ENCODE measurements around the gene BCS1L.
A peak's percentile ranks its signal among the peaks of the same experiment; 100 is the strongest.

The BCS1L gene, protein sequence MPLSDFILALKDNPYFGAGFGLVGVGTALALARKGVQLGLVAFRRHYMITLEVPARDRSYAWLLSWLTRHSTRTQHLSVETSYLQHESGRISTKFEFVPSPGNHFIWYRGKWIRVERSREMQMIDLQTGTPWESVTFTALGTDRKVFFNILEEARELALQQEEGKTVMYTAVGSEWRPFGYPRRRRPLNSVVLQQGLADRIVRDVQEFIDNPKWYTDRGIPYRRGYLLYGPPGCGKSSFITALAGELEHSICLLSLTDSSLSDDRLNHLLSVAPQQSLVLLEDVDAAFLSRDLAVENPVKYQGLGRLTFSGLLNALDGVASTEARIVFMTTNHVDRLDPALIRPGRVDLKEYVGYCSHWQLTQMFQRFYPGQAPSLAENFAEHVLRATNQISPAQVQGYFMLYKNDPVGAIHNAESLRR

GRCh38 chr2:218659258-218659987 lies at the start of gene BCS1L, which contains the start of gene ZNF142:
Gene BCS1L, plus strand, starts transcription at chr2:218659683. Its CDS starts 1,305 bp downstream, at chr2:218660988.
Gene ZNF142, minus strand, starts transcription at chr2:218659623. Its CDS starts 3,194 bp downstream, at chr2:218656429.
- peak; percentile 56 to 59 for DNase-seq (ENCODE audit: low read depth in 2 of 2)

- DNase-seq (ENCODE audit: low read depth in 2 of 2) = no peak
These were observed 43.6 kb upstream of the BCS1L start for GRCh38 chr2:218615868-218616315.

DNA sequence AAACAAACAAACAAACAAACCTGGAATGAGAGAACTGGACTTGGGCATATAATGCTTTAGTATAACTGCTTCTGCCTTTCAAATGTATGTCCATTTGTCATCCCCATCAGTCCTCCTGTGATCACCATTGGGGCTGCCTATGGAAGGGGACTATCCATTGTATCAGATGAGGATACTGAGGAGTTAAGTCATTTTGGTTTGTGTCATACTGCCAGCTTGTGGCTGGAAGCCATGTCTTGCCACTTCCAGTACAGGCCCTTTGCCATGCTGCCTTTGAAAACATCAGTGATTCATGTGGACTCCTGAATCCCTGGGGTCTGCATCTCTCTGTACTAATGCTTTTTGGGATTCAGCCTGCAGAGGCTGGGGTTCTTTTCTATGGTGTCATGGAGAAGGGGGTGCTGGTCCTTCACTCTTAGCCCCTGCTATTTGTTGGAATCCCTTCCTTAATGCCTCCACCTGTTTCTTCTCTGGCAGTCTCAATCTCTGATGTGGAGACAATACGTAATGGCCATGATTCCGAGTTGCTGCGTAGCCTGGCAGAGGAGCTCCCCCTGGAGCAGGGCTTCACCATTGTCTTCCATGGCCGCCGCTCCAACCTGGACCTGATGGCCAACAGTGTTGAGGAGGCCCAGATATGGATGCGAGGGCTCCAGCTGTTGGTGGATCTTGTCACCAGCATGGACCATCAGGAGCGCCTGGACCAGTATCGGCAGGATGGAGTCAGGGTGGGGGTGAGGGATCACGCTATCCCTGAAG lies 41.2 kb upstream of the BCS1L start:
- no peak for DNase-seq (ENCODE audit: low read depth in 2 of 2)

GRCh38 chr2:218621007-218621406 lies 38.5 kb upstream of the BCS1L start:
- no peak for DNase-seq (ENCODE audit: low read depth in 2 of 2)

DNA sequence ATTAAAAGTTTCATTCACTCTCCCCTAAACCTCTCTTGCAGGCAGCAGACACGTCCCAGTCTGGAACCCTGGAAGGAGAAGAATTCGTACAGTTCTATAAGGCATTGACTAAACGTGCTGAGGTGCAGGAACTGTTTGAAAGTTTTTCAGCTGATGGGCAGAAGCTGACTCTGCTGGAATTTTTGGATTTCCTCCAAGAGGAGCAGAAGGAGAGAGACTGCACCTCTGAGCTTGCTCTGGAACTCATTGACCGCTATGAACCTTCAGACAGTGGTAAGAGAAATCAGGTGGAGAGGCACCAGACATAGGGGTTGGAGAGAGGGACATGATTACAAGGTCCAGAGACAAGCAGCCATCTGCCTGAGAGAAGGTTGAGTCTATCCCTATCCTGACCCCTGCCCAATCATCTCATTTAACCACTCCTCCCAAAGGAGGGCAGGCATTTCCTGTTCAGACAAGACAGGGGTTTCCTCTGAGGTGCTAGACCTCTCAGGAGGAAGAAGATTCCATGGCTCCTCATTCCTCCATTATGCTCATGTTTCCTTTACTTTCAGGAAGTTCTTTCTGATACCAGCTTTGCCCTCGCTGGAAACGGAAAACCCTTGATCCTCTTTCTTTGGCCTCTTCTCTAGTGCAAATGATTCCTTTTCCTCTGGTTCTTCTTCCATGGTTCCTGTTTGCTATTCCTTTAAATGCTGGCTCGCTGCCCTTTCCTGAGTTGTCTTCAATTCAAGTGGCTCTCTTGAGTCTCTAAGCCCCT lies 36.7 kb upstream of the BCS1L start:
- peak in 1 of 2 experiments; percentile 5 for DNase-seq (ENCODE audit: low read depth in 2 of 2)

- no peak for DNase-seq (ENCODE audit: low read depth in 2 of 2)
These were observed 36.1 kb upstream of the BCS1L start for GRCh38 chr2:218623366-218623705.

DNA sequence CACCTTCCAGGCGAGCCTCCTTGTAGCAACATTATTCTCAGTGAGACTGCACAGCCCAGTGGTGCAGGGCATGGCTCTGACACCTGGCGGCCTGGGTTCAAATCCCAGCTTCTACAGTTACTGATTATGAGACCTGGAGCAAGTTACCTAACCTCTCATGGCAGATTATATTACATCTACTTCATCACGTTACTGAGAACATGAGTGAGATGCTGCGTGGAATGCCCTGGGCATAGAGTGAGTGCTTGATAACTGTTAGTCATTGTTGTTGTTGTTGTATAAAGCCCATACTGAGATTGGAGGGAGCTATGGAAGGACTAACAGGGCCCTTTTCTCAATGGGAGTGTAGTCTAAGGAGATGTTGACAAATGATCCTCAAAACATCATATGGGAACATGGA lies 33.1 kb upstream of the BCS1L start:
- no peak for DNase-seq (ENCODE audit: low read depth in 2 of 2)

DNA sequence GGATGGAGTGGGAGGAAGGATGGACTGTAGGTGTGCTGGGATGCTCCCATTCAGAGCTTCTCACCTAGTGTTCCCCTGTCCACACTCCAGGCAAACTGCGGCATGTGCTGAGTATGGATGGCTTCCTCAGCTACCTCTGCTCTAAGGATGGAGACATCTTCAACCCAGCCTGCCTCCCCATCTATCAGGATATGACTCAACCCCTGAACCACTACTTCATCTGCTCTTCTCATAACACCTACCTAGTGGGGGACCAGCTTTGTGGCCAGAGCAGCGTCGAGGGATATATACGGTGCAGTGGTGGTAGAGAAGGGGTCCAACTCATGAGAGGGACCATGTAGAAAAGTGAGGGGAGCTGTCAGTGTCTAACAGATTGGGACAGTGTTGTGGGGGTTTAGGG lies 31.5 kb upstream of the BCS1L start:
- no peak for DNase-seq (ENCODE audit: low read depth in 2 of 2)

DNA sequence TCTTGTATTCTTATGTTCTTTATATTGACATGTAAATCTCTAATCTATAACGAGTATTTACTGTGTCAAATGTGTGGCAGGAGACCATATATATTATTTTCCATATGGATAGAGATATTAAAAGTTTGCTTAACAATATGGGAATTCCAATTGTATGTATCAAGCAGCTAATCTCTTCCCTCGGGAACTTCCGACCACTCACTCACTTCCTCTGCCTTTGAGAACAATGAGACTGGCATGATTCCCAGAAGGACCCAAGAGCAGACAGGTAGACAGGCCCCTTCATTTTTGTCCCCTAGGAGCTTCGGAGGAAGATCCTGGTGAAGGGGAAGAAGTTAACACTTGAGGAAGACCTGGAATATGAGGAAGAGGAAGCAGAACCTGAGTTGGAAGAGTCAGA lies 27.6 kb upstream of the BCS1L start:
- peak; percentile 9 for DNase-seq (ENCODE audit: low read depth in 2 of 2)

- DNase-seq (ENCODE audit: low read depth in 2 of 2) = no peak
These were observed 23.8 kb upstream of the BCS1L start for GRCh38 chr2:218635719-218636118.

- no peak for DNase-seq (ENCODE audit: low read depth in 2 of 2)
These were observed 21.1 kb upstream of the BCS1L start for GRCh38 chr2:218638372-218638771.

- no peak for DNase-seq (ENCODE audit: low read depth in 2 of 2)
These were observed 17.3 kb upstream of the BCS1L start for GRCh38 chr2:218642121-218642656.

DNA sequence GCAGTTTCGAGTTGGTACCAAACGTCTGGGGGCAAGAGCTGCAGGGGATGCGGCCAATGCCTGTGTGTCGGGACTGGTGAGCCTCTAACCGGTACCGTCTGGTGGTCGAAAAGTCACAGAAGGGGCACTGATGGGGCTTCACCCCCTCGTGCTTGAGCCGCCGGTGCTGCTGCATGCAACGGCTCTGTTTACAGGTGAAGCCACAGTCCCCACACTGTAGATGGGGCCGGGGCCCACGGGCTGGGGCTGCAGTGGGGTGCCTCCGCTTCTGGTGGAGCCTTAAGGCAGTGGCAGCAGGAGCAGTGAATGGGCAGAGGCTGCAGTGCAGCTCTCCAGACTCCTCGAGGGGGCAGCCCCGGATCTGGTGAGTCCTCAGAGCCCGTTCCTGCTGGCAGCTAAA lies 16.7 kb upstream of the BCS1L start:
- no peak for DNase-seq (ENCODE audit: low read depth in 2 of 2)

- no peak for DNase-seq (ENCODE audit: low read depth in 2 of 2)
These were observed 15.7 kb upstream of the BCS1L start for GRCh38 chr2:218643751-218644310.

DNA sequence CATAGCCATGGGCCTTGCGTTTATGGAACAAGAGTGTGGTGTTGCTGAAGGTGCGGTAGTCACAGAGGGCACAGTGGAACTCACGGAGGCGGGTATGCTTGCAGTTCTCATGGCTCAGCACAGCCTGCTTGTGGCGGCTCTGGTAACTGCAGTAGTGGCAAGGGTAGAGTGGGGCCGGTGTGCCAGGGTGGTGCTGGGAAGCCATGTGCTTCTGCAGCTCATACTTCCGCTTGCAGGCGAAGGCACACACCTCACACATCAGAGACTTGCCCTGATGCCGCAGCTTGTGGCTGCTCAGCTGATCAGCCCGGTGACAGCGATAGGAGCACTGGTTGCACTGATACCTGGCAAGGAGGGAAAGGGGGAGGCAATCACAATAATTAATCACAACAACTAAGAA lies 14.8 kb upstream of the BCS1L start:
- no peak for DNase-seq (ENCODE audit: low read depth in 2 of 2)

- no peak for DNase-seq (ENCODE audit: low read depth in 2 of 2)
These were observed 14.4 kb upstream of the BCS1L start for GRCh38 chr2:218645126-218645525.

- peak in 1 of 2 experiments; percentile 4 for DNase-seq (ENCODE audit: low read depth in 2 of 2)
These were observed 11.2 kb upstream of the BCS1L start for GRCh38 chr2:218648088-218648786.

DNA sequence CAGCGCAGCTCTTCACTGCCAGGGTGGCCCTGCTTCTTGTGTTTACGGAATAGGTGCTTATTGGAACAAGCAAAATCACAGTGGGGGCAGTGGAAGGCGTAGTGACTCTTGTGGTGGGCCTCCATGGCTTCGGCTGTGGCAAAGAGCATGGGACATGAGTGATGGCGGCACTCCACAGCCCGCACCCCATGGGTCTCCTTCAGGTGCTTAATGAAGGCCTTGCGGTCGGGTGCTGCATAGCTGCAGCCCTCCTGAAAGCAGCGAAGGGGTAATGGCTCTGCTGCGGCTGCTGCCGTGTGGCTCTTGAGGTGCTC lies 10.7 kb upstream of the BCS1L start:
- DNase-seq (ENCODE audit: low read depth in 2 of 2) = no peak

GRCh38 chr2:218655751-218656150 lies 3.7 kb upstream of the BCS1L start:
- no peak for DNase-seq (ENCODE audit: low read depth in 2 of 2)

GRCh38 chr2:218658671-218659257 lies 719 bp upstream of the BCS1L start:
- DNase-seq (ENCODE audit: low read depth in 2 of 2) = no peak

Measured in fibroblast of skin of left biceps (primary cell).